Measurements from ENCODE around the gene SPOCD1. TPM values are rescaled to one million over a fixed set of nuclear protein-coding genes. Genes with fewer than 3 reads are reported as not detected.

The SPOCD1 gene
- total RNA-seq, 1 experiment from 2014 or later: 0.66 TPM

DNA sequence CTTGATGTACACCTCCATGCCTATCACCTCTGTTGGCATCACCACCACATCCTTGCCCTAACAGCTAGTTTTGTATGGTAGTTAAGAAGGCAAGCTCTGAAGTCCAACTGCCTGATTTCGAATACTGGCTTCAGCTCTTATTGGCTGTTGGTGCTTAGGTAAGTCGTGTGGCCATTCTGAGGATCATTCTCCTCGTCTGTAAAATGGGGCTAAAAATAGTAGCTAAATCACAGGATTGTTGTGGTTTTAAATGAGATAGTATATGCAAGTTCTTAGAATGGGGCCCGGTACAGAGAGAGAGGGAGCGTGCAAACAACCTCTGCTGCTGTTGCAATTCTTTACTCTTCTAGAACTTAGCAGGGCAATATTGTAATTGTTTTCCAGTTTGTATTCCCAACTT lies 20.8 kb upstream of the SPOCD1 start:
- H3K27me3 Mint-ChIP-seq (ENCODE audit: insufficient read depth, unreplicated experiment): no peaks in the 10 kb centered on the region
- H3K4me1 Mint-ChIP-seq (ENCODE audit: low read depth, unreplicated experiment): peaks cover 9% of the 10 kb centered on the region
- intact Hi-C loops (cut with micrococcal nuclease; ENCODE audit: unreplicated experiment): no loop called here
- ChIA-PET POLR2A (no interaction called here), CTCF (no interaction called here)
- H3K27ac Mint-ChIP-seq (ENCODE audit: unreplicated experiment): no peak overlapping the region
- DNase-seq: no peak
- no peaks in the 10 kb centered on the region for H3K9me3 Mint-ChIP-seq (ENCODE audit: unreplicated experiment)
- no TSS peak for BruUV-seq (replicated peaks)
- H3K27me3 ChIP-seq (replicated peaks; ENCODE audit: control insufficient read depth, insufficient read depth, low read length): no peaks in the 10 kb centered on the region
- no peaks in the 10 kb centered on the region for H3K9me3 ChIP-seq
- peaks cover 8% of the 10 kb centered on the region for H3K4me1 ChIP-seq
- no peaks in the 10 kb centered on the region for H3K36me3 ChIP-seq (ENCODE audit: control insufficient read depth, insufficient read depth, low read length)
- TF ChIP-seq, protein P1, sequence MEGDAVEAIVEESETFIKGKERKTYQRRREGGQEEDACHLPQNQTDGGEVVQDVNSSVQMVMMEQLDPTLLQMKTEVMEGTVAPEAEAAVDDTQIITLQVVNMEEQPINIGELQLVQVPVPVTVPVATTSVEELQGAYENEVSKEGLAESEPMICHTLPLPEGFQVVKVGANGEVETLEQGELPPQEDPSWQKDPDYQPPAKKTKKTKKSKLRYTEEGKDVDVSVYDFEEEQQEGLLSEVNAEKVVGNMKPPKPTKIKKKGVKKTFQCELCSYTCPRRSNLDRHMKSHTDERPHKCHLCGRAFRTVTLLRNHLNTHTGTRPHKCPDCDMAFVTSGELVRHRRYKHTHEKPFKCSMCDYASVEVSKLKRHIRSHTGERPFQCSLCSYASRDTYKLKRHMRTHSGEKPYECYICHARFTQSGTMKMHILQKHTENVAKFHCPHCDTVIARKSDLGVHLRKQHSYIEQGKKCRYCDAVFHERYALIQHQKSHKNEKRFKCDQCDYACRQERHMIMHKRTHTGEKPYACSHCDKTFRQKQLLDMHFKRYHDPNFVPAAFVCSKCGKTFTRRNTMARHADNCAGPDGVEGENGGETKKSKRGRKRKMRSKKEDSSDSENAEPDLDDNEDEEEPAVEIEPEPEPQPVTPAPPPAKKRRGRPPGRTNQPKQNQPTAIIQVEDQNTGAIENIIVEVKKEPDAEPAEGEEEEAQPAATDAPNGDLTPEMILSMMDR (IDR thresholded peaks at IDR 0.05; ENCODE audit: insufficient read depth in 1 of 2, low read depth in 1 of 2, low read length in 1 of 2, severe bottlenecking in 1 of 2, unreplicated experiment in 1 of 2): no peak
- no peak overlapping the region for H3K4me3 Mint-ChIP-seq (ENCODE audit: unreplicated experiment)
- H3K4me3 ChIP-seq (ENCODE audit: low read depth, low read length): no peak overlapping the region
- H3K36me3 Mint-ChIP-seq (ENCODE audit: insufficient read depth, unreplicated experiment): no peaks in the 10 kb centered on the region

DNA sequence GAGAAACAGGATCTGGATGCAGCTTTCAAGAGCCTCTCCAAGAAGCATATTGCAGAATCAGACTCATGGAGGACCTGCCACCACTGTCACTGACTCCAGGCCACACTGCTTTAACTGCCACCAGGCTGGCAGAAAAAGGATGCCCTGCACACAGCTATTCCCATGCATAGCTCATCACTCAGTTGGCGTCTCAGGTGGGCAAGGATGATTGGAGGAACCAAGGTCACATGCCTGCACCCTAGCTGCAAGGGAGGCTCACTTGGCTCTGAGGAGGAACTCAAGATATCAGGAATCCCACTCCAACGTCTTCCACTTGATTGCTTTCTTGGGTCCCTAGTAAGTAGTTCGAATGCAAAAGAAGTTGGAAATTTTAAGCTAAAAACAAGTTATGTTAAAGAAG lies 19.6 kb upstream of the SPOCD1 start:
- Mint-ChIP-seq H3K27me3 (ENCODE audit: insufficient read depth, unreplicated experiment) (no peaks in the 10 kb centered on the region), H3K27ac (ENCODE audit: unreplicated experiment) (no peak overlapping the region)
- no TSS peak for BruUV-seq (replicated peaks)

DNA sequence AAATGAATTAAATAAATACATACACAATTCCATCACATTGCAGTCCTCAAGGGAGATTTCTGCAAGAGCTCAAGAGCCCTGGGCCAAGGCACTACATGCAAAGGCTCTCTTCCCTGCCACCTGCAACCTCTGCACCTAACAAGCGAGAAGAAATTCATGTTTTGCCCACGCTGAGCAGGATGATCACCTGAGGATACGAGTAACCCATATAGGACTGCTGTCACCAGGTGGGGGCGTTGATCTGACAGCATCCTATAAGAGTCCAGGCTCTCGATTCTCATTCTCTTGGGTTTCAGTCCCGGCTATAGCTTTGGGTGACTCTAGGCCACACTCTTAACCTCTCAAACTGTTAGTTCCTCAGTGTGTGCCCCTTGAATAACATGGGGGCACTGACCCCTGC lies 18.7 kb upstream of the SPOCD1 start:
- Mint-ChIP-seq H3K27ac (ENCODE audit: unreplicated experiment) (no peak overlapping the region), H3K9me3 (ENCODE audit: unreplicated experiment) (no peaks in the 10 kb centered on the region), H3K4me1 (ENCODE audit: low read depth, unreplicated experiment) (peaks cover 14% of the 10 kb centered on the region), H3K27me3 (ENCODE audit: insufficient read depth, unreplicated experiment) (no peaks in the 10 kb centered on the region), H3K36me3 (ENCODE audit: insufficient read depth, unreplicated experiment) (no peaks in the 10 kb centered on the region), H3K4me3 (ENCODE audit: unreplicated experiment) (no peak overlapping the region)
- intact Hi-C loops (cut with micrococcal nuclease; ENCODE audit: unreplicated experiment): no loop called here
- TF ChIP-seq, protein P1 (IDR thresholded peaks at IDR 0.05; ENCODE audit: insufficient read depth in 1 of 2, low read depth in 1 of 2, low read length in 1 of 2, severe bottlenecking in 1 of 2, unreplicated experiment in 1 of 2): peak in 1 of 2 experiments; percentile 5
- no peak overlapping the region for H3K4me3 ChIP-seq (ENCODE audit: low read depth, low read length)
- ChIA-PET POLR2A (no interaction called here), CTCF (no interaction called here)
- no TSS peak for BruUV-seq (replicated peaks)
- H3K27me3 ChIP-seq (replicated peaks; ENCODE audit: control insufficient read depth, insufficient read depth, low read length): no peaks in the 10 kb centered on the region
- H3K36me3 ChIP-seq (ENCODE audit: control insufficient read depth, insufficient read depth, low read length): no peaks in the 10 kb centered on the region
- H3K4me1 ChIP-seq: peaks cover 15% of the 10 kb centered on the region
- no peak for DNase-seq
- H3K9me3 ChIP-seq: no peaks in the 10 kb centered on the region

More for the DNA sequence above, 19.6 kb upstream of the SPOCD1 start:
- Histone ChIP-seq H3K9me3 (no peaks in the 10 kb centered on the region), H3K36me3 (ENCODE audit: control insufficient read depth, insufficient read depth, low read length) (no peaks in the 10 kb centered on the region), H3K27me3 (replicated peaks; ENCODE audit: control insufficient read depth, insufficient read depth, low read length) (no peaks in the 10 kb centered on the region), H3K4me3 (ENCODE audit: low read depth, low read length) (no peak overlapping the region), H3K4me1 (peaks cover 15% of the 10 kb centered on the region)
- TF ChIP-seq, protein P1 (IDR thresholded peaks at IDR 0.05; ENCODE audit: insufficient read depth in 1 of 2, low read depth in 1 of 2, low read length in 1 of 2, severe bottlenecking in 1 of 2, unreplicated experiment in 1 of 2): no peak
- no peak for DNase-seq
- POLR2A ChIA-PET: interaction anchor here (0.5 kb wide), 1 partner anchor 46 kb away, joined by 3 read pairs; no protein-coding TSS in a partner anchor
- Mint-ChIP-seq H3K9me3 (ENCODE audit: unreplicated experiment) (no peaks in the 10 kb centered on the region), H3K36me3 (ENCODE audit: insufficient read depth, unreplicated experiment) (no peaks in the 10 kb centered on the region), H3K4me1 (ENCODE audit: low read depth, unreplicated experiment) (peaks cover 14% of the 10 kb centered on the region), H3K4me3 (ENCODE audit: unreplicated experiment) (no peak overlapping the region)
- CTCF ChIA-PET: no interaction called here
- intact Hi-C loops (cut with micrococcal nuclease; ENCODE audit: unreplicated experiment): no loop called here
